Astrocyte (in vitro differentiated cells and primary cell): ENCODE measurements around the gene ATP5F1C. TPM values are rescaled to one million over a fixed set of nuclear protein-coding genes. Genes with fewer than 3 reads are reported as not detected.

Experiments
- DNase-seq: peaks from one replicate; pipeline ENCODE4 v3.0.0-alpha.2; 2010; ENCODE audit warnings: low read depth
- FAIRE-seq: peaks from 2 replicates; lab custom pipeline; 2011; peaks lifted over from hg19 to GRCh38; lab: Jason Lieb, UNC
- H2AFZ ChIP-seq: 2 replicates; pipeline ENCODE4 v1.6.0; 2012; ENCODE audit warnings: low read depth, low read length, inconsistent platforms
- H3K27ac ChIP-seq: 2 replicates; pipeline ENCODE4 v1.5.1; 2011; ENCODE audit warnings: low read depth, low read length, inconsistent platforms
- H3K27me3 ChIP-seq: 2 replicates; pipeline ENCODE4 v1.6.0; 2011; ENCODE audit warnings: low read length, inconsistent platforms; ENCODE audit not compliant: insufficient read depth
- H3K36me3 ChIP-seq: 2 replicates; pipeline ENCODE4 v1.5.1; 2011; ENCODE audit warnings: low read length, inconsistent platforms; ENCODE audit not compliant: insufficient read depth
- H3K4me1 ChIP-seq: 2 replicates; pipeline ENCODE4 v1.5.1; 2011; ENCODE audit warnings: low read length, inconsistent platforms; ENCODE audit not compliant: insufficient read depth
- H3K4me2 ChIP-seq: 2 replicates; pipeline ENCODE4 v1.6.0; 2012; ENCODE audit warnings: low read length, inconsistent platforms
- H3K4me3 ChIP-seq: 2 replicates; pipeline ENCODE4 v1.5.1; 2011; ENCODE audit warnings: low read depth, mild to moderate bottlenecking, low read length, inconsistent platforms; ENCODE audit not compliant: insufficient read depth
- H3K79me2 ChIP-seq: 2 replicates; pipeline ENCODE4 v1.6.0; 2012; ENCODE audit warnings: mild to moderate bottlenecking, low read length, inconsistent platforms; ENCODE audit not compliant: insufficient read depth
- H3K9ac ChIP-seq: 2 replicates; pipeline ENCODE4 v1.6.0; 2012; ENCODE audit warnings: mild to moderate bottlenecking, low read length, inconsistent platforms
- H3K9me3 ChIP-seq: 2 replicates; pipeline ENCODE4 v1.5.1; 2012; ENCODE audit warnings: low read depth, mild to moderate bottlenecking, low read length, inconsistent platforms; ENCODE audit not compliant: insufficient read depth
- H4K20me1 ChIP-seq: 2 replicates; pipeline ENCODE4 v1.6.0; 2012; ENCODE audit warnings: low read length, inconsistent platforms; ENCODE audit not compliant: insufficient read depth
- H3K27ac Mint-ChIP-seq: one replicate; pipeline ENCODE4 v1.8.0; 2021; ENCODE audit warnings: mild to moderate bottlenecking, mixed read lengths; ENCODE audit not compliant: unreplicated experiment
- H3K27me3 Mint-ChIP-seq: one replicate; pipeline ENCODE4 v1.8.0; 2021; ENCODE audit warnings: low read depth, mixed read lengths; ENCODE audit not compliant: unreplicated experiment
- H3K36me3 Mint-ChIP-seq: one replicate; pipeline ENCODE4 v1.8.0; 2021; ENCODE audit warnings: low read depth, mixed read lengths; ENCODE audit not compliant: unreplicated experiment
- H3K4me1 Mint-ChIP-seq: one replicate; pipeline ENCODE4 v1.8.0; 2021; ENCODE audit warnings: low read depth, mixed read lengths; ENCODE audit not compliant: unreplicated experiment
- H3K4me3 Mint-ChIP-seq: one replicate; pipeline ENCODE4 v1.8.0; 2021; ENCODE audit warnings: mild to moderate bottlenecking, moderate library complexity, mixed read lengths; ENCODE audit not compliant: unreplicated experiment
- H3K9me3 Mint-ChIP-seq: one replicate; pipeline ENCODE4 v1.8.0; 2021; ENCODE audit warnings: mild to moderate bottlenecking, mixed read lengths; ENCODE audit not compliant: unreplicated experiment
- EZH2 ChIP-seq: IDR thresholded peaks from 2 replicates; pipeline ENCODE4 v1.6.1; 2012; ENCODE audit warnings: mild to moderate bottlenecking, low read length, inconsistent platforms; ENCODE audit not compliant: insufficient read depth
- total RNA-seq: library from RNA; stranded (reverse); gene quantifications from 2 replicates; pipeline ENCODE4 v1.2.1, GENCODE V29; 2021

Gene ATP5F1C
- total RNA-seq, 1 donor from 2014 or later, result 267 TPM

- H3K27ac Mint-ChIP-seq, result no peak overlapping the region
- H3K79me2 ChIP-seq, result peaks cover 4% of the 10 kb centered on the region
- no peak for TF ChIP-seq EZH2
- H3K9ac ChIP-seq, result no peak overlapping the region
- peaks cover 13% of the 10 kb centered on the region for H3K9me3 Mint-ChIP-seq
- no peaks in the 10 kb centered on the region for H3K27me3 Mint-ChIP-seq
- no peak overlapping the region for H3K4me3 Mint-ChIP-seq
- H3K27me3 ChIP-seq, result no peaks in the 10 kb centered on the region
- H3K4me1 Mint-ChIP-seq, result peaks cover 30% of the 10 kb centered on the region
- H3K4me1 ChIP-seq, result no peaks in the 10 kb centered on the region
- DNase-seq (no peak), FAIRE-seq (no peak)
- H3K9me3 ChIP-seq, result no peaks in the 10 kb centered on the region
- peaks cover 4% of the 10 kb centered on the region for H3K36me3 Mint-ChIP-seq
- no peak overlapping the region for H3K4me3 ChIP-seq
- no peak overlapping the region for H2AFZ ChIP-seq
- no peak overlapping the region for H3K27ac ChIP-seq
- H4K20me1 ChIP-seq, result no peaks in the 10 kb centered on the region
- H3K4me2 ChIP-seq, result no peak overlapping the region
- no peaks in the 10 kb centered on the region for H3K36me3 ChIP-seq
Measured at GRCh38 chr10:7857262-7857661, 69.3 kb downstream of the ATP5F1C start.

Other genes starting within 250 kb of the ATP5F1C start
- gene ITIH5, start 121.2 kb upstream of the ATP5F1C start, total RNA-seq, result 3.7 and 4.0 TPM in 2 replicates
- not detected in 2 replicates for gene ITIH2, start 84.9 kb upstream of the ATP5F1C start, total RNA-seq
- 14.1 and 18.0 TPM in 2 replicates for gene KIN, start 184 bp upstream of the ATP5F1C start, total RNA-seq
- 8.4 and 10.2 TPM in 2 replicates for gene TAF3, start 30.3 kb downstream of the ATP5F1C start, total RNA-seq